Heart left ventricle (tissue), 16 donors: ENCODE data around the gene RANGAP1. TPM values are rescaled to one million over a fixed set of nuclear protein-coding genes. Genes with fewer than 3 reads are reported as not detected.

Experiments used
- ATAC-seq, 4 donors: fragments of 200-7000 bp; cut with Tn5 transposase; one replicate each; pipeline ENCODE4 v1.9.1; 2020 to 2022; ENCODE audit warnings: moderate library complexity in 4 of 4, mild to moderate bottlenecking in 3 of 4, moderate number of reproducible peaks in 1 of 4
- DNase-seq, 5 donors: peaks; one replicate each; pipeline ENCODE4 v3.0.0-alpha.2; 2020
- H3K27ac ChIP-seq, 12 donors: fragments of 200-600 bp; sonication (generic) in 4 of 12; one replicate each; pipeline versions ENCODE4 v1.5.0 to v1.8.0; 2016 to 2022; ENCODE audit warnings: mild to moderate bottlenecking in 2 of 12
- H3K27me3 ChIP-seq, 9 donors: fragments of 200-600 bp; sonication (generic) in 2 of 9; one replicate each; pipeline versions ENCODE4 v1.5.1 to v1.8.0; 2016 to 2022; ENCODE audit warnings: mild to moderate bottlenecking in 3 of 9
- H3K36me3 ChIP-seq, 9 donors: fragments of 200-600 bp; sonication (generic) in 2 of 9; one replicate each; pipeline versions ENCODE4 v1.5.0 to v1.8.0; 2018 to 2022; ENCODE audit warnings: mild to moderate bottlenecking in 2 of 9
- H3K4me1 ChIP-seq, 12 donors: fragments of 200-600 bp; sonication (generic) in 4 of 12; one replicate each; pipeline versions ENCODE4 v1.5.0 to v1.8.0; 2016 to 2022; ENCODE audit warnings: mild to moderate bottlenecking in 3 of 12
- H3K4me3 ChIP-seq, 12 donors: fragments of 200-600 bp; sonication (generic) in 4 of 12; one replicate each; pipeline versions ENCODE4 v1.5.0 to v1.8.0; 2017 to 2022; ENCODE audit warnings: mild to moderate bottlenecking in 9 of 12, moderate library complexity in 4 of 12
- H3K9me3 ChIP-seq, 12 donors: fragments of 200-600 bp; sonication (generic) in 4 of 12; one replicate each; pipeline versions ENCODE4 v1.5.0 to v1.8.0; 2016 to 2022; ENCODE audit warnings: mild to moderate bottlenecking in 1 of 12
- CTCF ChIP-seq, 12 donors: fragments of 200-600 bp; sonication (generic) in 4 of 12; IDR thresholded peaks; one replicate each; pipeline versions ENCODE4 v1.5.0 to v1.8.0; 2018 to 2022; ENCODE audit warnings: antibody characterized with exemption in 12 of 12, mild to moderate bottlenecking in 5 of 12
- POLR2A ChIP-seq, 2 donors: fragments of 450-650 bp; IDR thresholded peaks; one replicate each; pipeline ENCODE4 v1.6.1; 2017; ENCODE audit warnings: antibody characterized with exemption in 2 of 2, mild to moderate bottlenecking in 2 of 2, moderate library complexity in 2 of 2
- WGBS, 4 donors: extraction: QIAGEN DNeasy Blood & Tissue Kit in 2 of 4; methylation state at CpG; one replicate each; pipeline versions ENCODE4 v1.1.5 to v1.1.7; 2013 to 2018; 5-methylcytosine and 5-hydroxymethylcytosine counted together
- intact Hi-C, 10 donors: fragments of 100-400 bp; cut with DNase I; formaldehyde crosslinking; loops; one replicate each; pipeline versions ENCODE4 v1.11.1 to v1.14.2; 2022
- polyA plus RNA-seq, 2 donors: library from polyadenylated mRNA; stranded (reverse); fragments of 200-250 nt; gene quantifications; one replicate each; pipeline ENCODE4 v1.2.3, GENCODE V29; 2013
- total RNA-seq, 9 donors: library from RNA; depleted of rRNA in 2 of 9; stranded (reverse); fragments of >200 nt in 2 of 9; fragmentation: NEBNext Ultra II Directional in 3 of 9; extraction: Animal tissue kit (Norgen Biotek cat#: 25700) in 3 of 9; gene quantifications; one replicate each; pipeline versions ENCODE4 v1.1.0 to v1.2.4, GENCODE V29; 2016 to 2023
- donor health status: ischemic (EF 13 %, LVEDD 7.1; RV severe dilation, severe dysfunction).
- donor health status: healthy with polysubstance abuse.
- donor health status: DM: no; HTN: yes; CAD: no.
- donor health status: DM: no; HTN: no; CAD: no.
- donor health status: ischemic (EF 25% LVEDD 6.9; RV normal size, moderate dysfunction).
- donor health status: ischemic (EF 25% LVEDD 5.7; RV mildly dilated, moderate dysfunction).
- donor health status: healthy.
- donor health status: DM: yes; HTN: yes; CAD: no.
- donor health status: ischemic (EF 35%, LVEDD 5.7; RV mildly dilated, moderate dysfunction).
- donor health status: nonischemic (EF 11% LVEDD 7.7; RV severe dilation, severe dysfunction).
- donor health status: DM: yes; HTN: yes; CAD: no.
- donor health status: PGD.
- donor health status: ischemic (EF 29% LVEDD 5.4; RV normal size, mild dysfunction).
- donor health status: nonischemic (EF 23%, LVEDD 6.1; RV moderate dilation, normal function).

The RANGAP1 gene
- total and polyA plus RNA-seq, 11 donors: 23.7 to 125 (median 35.0) TPM

GRCh38 chr22:41324821-41325528 is 39.0 kb upstream of the RANGAP1 start:
- intact Hi-C loops: no loop called here
- no peak overlapping the region for H3K4me3 ChIP-seq
- no peak overlapping the region for H3K27ac ChIP-seq
- ATAC-seq (no peak), DNase-seq (no peak)
- H3K4me1 ChIP-seq: no peaks in the 10 kb centered on the region
- peaks cover 2 to 85% (median 72%) of the 10 kb centered on the region in 9 donors for H3K36me3 ChIP-seq
- WGBS, 4 donors: 93 to 95% (median 94%) methylated on average over 5 of the region's 5 CpGs
- H3K9me3 ChIP-seq: no peaks in the 10 kb centered on the region
- no peak for TF ChIP-seq CTCF (IDR thresholded peaks at IDR 0.05)
- no peak for TF ChIP-seq POLR2A (IDR thresholded peaks at IDR 0.05)
- H3K27me3 ChIP-seq: no peaks in the 10 kb centered on the region

- H3K36me3 ChIP-seq: peaks cover 2 to 59% (median 32%) of the 10 kb centered on the region in 9 donors
- no peaks in the 10 kb centered on the region for H3K9me3 ChIP-seq
- ATAC-seq: no peak
- H3K27me3 ChIP-seq: no peaks in the 10 kb centered on the region
- no peak overlapping the region for H3K4me3 ChIP-seq
- H3K27ac ChIP-seq: no peak overlapping the region
- intact Hi-C loops: no loop called here
- no peak for DNase-seq
- 89 to 93% (median 91%) methylated on average over 16 of the region's 16 CpGs for WGBS, 4 donors
- TF ChIP-seq CTCF (IDR thresholded peaks at IDR 0.05): no peak
- no peak for TF ChIP-seq POLR2A (IDR thresholded peaks at IDR 0.05)
- peaks cover 0 to 7% (median 0%) of the 10 kb centered on the region in 12 donors for H3K4me1 ChIP-seq
These were observed 34.6 kb upstream of the RANGAP1 start for GRCh38 chr22:41320416-41321240.

GRCh38 chr22:41315586-41315985 is 29.6 kb upstream of the RANGAP1 start:
- ATAC-seq (no peak), DNase-seq (no peak)
- peaks cover 0 to 7% (median 0%) of the 10 kb centered on the region in 12 donors for H3K4me1 ChIP-seq
- intact Hi-C loops: no loop called here
- H3K36me3 ChIP-seq: peaks cover 0 to 23% (median 3%) of the 10 kb centered on the region in 9 donors
- no peak overlapping the region for H3K27ac ChIP-seq
- H3K4me3 ChIP-seq: no peak overlapping the region
- H3K9me3 ChIP-seq: no peaks in the 10 kb centered on the region
- H3K27me3 ChIP-seq: no peaks in the 10 kb centered on the region
- TF ChIP-seq CTCF (IDR thresholded peaks at IDR 0.05) (no peak), POLR2A (IDR thresholded peaks at IDR 0.05) (no peak)
- WGBS, 4 donors: 65 to 83% (median 71%) methylated on average over 1 of the region's 1 CpG

- ATAC-seq (no peak), DNase-seq (peak in 1 of 5 donors; percentile 14)
- 92 to 96% (median 95%) methylated on average over 8 of the region's 8 CpGs for WGBS, 4 donors
- no peak overlapping the region for H3K27ac ChIP-seq
- no peaks in the 10 kb centered on the region for H3K9me3 ChIP-seq
- no peak overlapping the region for H3K4me3 ChIP-seq
- H3K4me1 ChIP-seq: peaks cover 0 to 7% (median 0%) of the 10 kb centered on the region in 12 donors
- H3K27me3 ChIP-seq: no peaks in the 10 kb centered on the region
- TF ChIP-seq POLR2A (IDR thresholded peaks at IDR 0.05) (no peak), CTCF (IDR thresholded peaks at IDR 0.05) (no peak)
- intact Hi-C loops: no loop called here
- H3K36me3 ChIP-seq: peaks cover 0 to 22% (median 4%) of the 10 kb centered on the region in 9 donors
These were observed 28.8 kb upstream of the RANGAP1 start for GRCh38 chr22:41314821-41315220.
